Endothelial cell of umbilical vein (primary cell): ENCODE data around the gene ZNF30. TPM values are rescaled to one million over a fixed set of nuclear protein-coding genes. Genes with fewer than 3 reads are reported as not detected.

ENCODE experiments used
- BruUV-seq: library from RNA; stranded (reverse); fragments of 400-500 nt; replicated peaks from 2 replicates; lab custom pipeline; 2021; lab: Mats Ljungman, UMichigan
- CTCF ChIA-PET: fragments of 300-600, 350-600 bp; sonication (Branson Sonifier 250); formaldehyde crosslinking; loops from one replicate; lab custom pipeline; 2021; ENCODE audit warnings: antibody characterized with exemption, inconsistent platforms; lab: Charles Lee
- POLR2A ChIA-PET: fragments of 300-600, 350-600 bp; sonication (Branson Sonifier 250); formaldehyde crosslinking; loops from one replicate; lab custom pipeline; 2021; ENCODE audit warnings: antibody characterized with exemption, inconsistent platforms; lab: Charles Lee
- DNase-seq: peaks from one replicate; pipeline ENCODE4 v3.0.0-alpha.2; 2011; ENCODE audit warnings: low read depth, low spot score
- FAIRE-seq: peaks from 2 replicates; lab custom pipeline; 2011; peaks lifted over from hg19 to GRCh38; lab: Jason Lieb, UNC
- H2AFZ ChIP-seq: 2 replicates; pipeline ENCODE4 v1.6.0; 2012; ENCODE audit warnings: low read depth, low read length, control low read depth, inconsistent platforms
- H3K27ac ChIP-seq: 2 replicates; pipeline ENCODE4 v1.5.1; 2011; ENCODE audit warnings: low read depth, mild to moderate bottlenecking, control low read depth, low read length, moderate library complexity; ENCODE audit not compliant: insufficient read depth
- H3K27me3 ChIP-seq, 2 experiments: 2 replicates each; pipeline versions ENCODE4 v1.6.0 to v1.6.1; 2011; ENCODE audit warnings: low read length in 2 of 2, mixed read lengths in 1 of 2; ENCODE audit not compliant: control insufficient read depth in 2 of 2, insufficient read depth in 2 of 2
- H3K36me3 ChIP-seq, 2 experiments: 2 replicates in 1 of 2; 3 replicates in 1 of 2; pipeline ENCODE4 v1.5.1; 2011; ENCODE audit warnings: low read length in 2 of 2, mild to moderate bottlenecking in 1 of 2, moderate library complexity in 1 of 2; ENCODE audit not compliant: control insufficient read depth in 2 of 2, insufficient read depth in 2 of 2; ENCODE audit errors: extremely low read depth in 1 of 2
- H3K4me1 ChIP-seq: 3 replicates; pipeline ENCODE4 v1.5.1; 2011; ENCODE audit warnings: mild to moderate bottlenecking, low read length; ENCODE audit not compliant: control insufficient read depth, insufficient read depth; ENCODE audit errors: extremely low read depth
- H3K4me2 ChIP-seq: 2 replicates; pipeline ENCODE4 v1.6.1; 2011; ENCODE audit warnings: low read length, control low read depth, mixed read lengths; ENCODE audit not compliant: insufficient read depth
- H3K4me3 ChIP-seq, 3 experiments: fragments of 200-600 bp in 1 of 3; sonication (generic), shearing (Covaris generic) in 1 of 3; replicated peaks in 1 of 3; 2 replicates each; pipeline ENCODE4 v1.5.1; 2011 to 2016; ENCODE audit warnings: control low read depth in 3 of 3, low read length in 3 of 3, mild to moderate bottlenecking in 2 of 3, inconsistent platforms in 1 of 3, low read depth in 1 of 3, moderate library complexity in 1 of 3; ENCODE audit not compliant: insufficient read depth in 1 of 3
- H3K79me2 ChIP-seq: 2 replicates; pipeline ENCODE4 v1.6.0; 2012; ENCODE audit warnings: low read length, inconsistent platforms; ENCODE audit not compliant: control insufficient read depth, insufficient read depth
- H3K9ac ChIP-seq: replicated peaks from 2 replicates; pipeline ENCODE3; 2011; ENCODE audit warnings: low read length, control low read depth; ENCODE audit not compliant: insufficient read depth; ENCODE audit errors: extremely low read depth
- H3K9me1 ChIP-seq: replicated peaks from 3 replicates; pipeline ENCODE4 v1.6.0; 2011; ENCODE audit warnings: mild to moderate bottlenecking, low read length; ENCODE audit not compliant: control insufficient read depth, insufficient read depth; ENCODE audit errors: extremely low read depth
- H3K9me3 ChIP-seq: replicated peaks from 2 replicates; pipeline ENCODE4 v1.5.1; 2012; ENCODE audit warnings: low read length, inconsistent platforms; ENCODE audit not compliant: control insufficient read depth, insufficient read depth
- H4K20me1 ChIP-seq: replicated peaks from 2 replicates; pipeline ENCODE3; 2011; ENCODE audit warnings: mild to moderate bottlenecking, low read length; ENCODE audit not compliant: control insufficient read depth, insufficient read depth; ENCODE audit errors: extremely low read depth
- FOS ChIP-seq: IDR thresholded peaks from 2 replicates; pipeline ENCODE4 v1.6.1; 2011; ENCODE audit warnings: mild to moderate bottlenecking, low read length, moderate library complexity, borderline replicate concordance; ENCODE audit not compliant: insufficient read depth
- GATA2 ChIP-seq: IDR thresholded peaks from 2 replicates; pipeline ENCODE4 v1.7.0; 2011; ENCODE audit warnings: low read depth, mild to moderate bottlenecking, moderate library complexity, mixed read lengths, low read length; ENCODE audit not compliant: insufficient read length, insufficient read depth
- JUN ChIP-seq: IDR thresholded peaks from 2 replicates; pipeline ENCODE4 v1.6.1; 2011; ENCODE audit warnings: borderline replicate concordance, low read depth; ENCODE audit not compliant: insufficient read length, insufficient read depth
- MAX ChIP-seq: IDR thresholded peaks from 2 replicates; pipeline ENCODE4 v1.6.1; 2011; ENCODE audit not compliant: insufficient read depth, insufficient read length
- MYC ChIP-seq: IDR thresholded peaks from one replicate; pipeline ENCODE4 v1.6.1; 2011; ENCODE audit warnings: mild to moderate bottlenecking, low read depth, low read length
- dilution Hi-C: fragments of 300-500 bp; cut with MboI; formaldehyde crosslinking; loops from one replicate; pipeline ENCODE4 v1.15.0; 2019; ENCODE audit warnings: low sequenced_read_pairs; ENCODE audit not compliant: extremely low pct_ligation_motif_present
- intact Hi-C: fragments of 100-400 bp; cut with micrococcal nuclease; formaldehyde crosslinking; loops from one replicate; pipeline ENCODE4 v1.10.0; 2022
- polyA plus RNA-seq, 4 experiments: library from polyadenylated mRNA; depleted of rRNA in 3 of 4; stranded (reverse) in 3 of 4; unstranded in 1 of 4; fragments of >200 nt; gene quantifications; 2 replicates each; pipeline versions ENCODE4 v1.2.1 to v1.2.3, GENCODE V29; 2011 to 2012; ENCODE audit warnings: missing spikeins in 1 of 4
- total RNA-seq: library from RNA; stranded (reverse); gene quantifications from 2 replicates; pipeline ENCODE4 v1.2.3, GENCODE V29; 2021

ZNF30 gene
- total and polyA plus RNA-seq, 2 donors (not counting 3 experiments of a cell fraction or from before 2014, with no cell fraction given) = 1.3 to 4.7 TPM

GRCh38 chr19:34888091-34888490 is 38.6 kb upstream of the ZNF30 start:
- TF ChIP-seq MYC (no peak), JUN (no peak), FOS (no peak), GATA2 (no peak)

GRCh38 chr19:34900245-34900644 is 26.5 kb upstream of the ZNF30 start:
- DNase-seq (no peak), FAIRE-seq (no peak)
- BruUV-seq = no TSS peak
- Histone ChIP-seq H3K9me1 (no peaks in the 10 kb centered on the region), H3K36me3 (no peaks in the 10 kb centered on the region), H3K4me1 (no peaks in the 10 kb centered on the region), H2AFZ (no peak overlapping the region), H3K4me3 (no peak overlapping the region), H3K9me3 (no peaks in the 10 kb centered on the region), H3K4me2 (no peak overlapping the region), H3K27me3 (peaks cover 14 to 21% of the 10 kb centered on the region in 2 experiments), H4K20me1 (no peaks in the 10 kb centered on the region), H3K9ac (no peak overlapping the region), H3K79me2 (no peaks in the 10 kb centered on the region), H3K27ac (no peak overlapping the region)
- no peak for TF ChIP-seq GATA2
- no peak for TF ChIP-seq JUN
- TF ChIP-seq MYC = no peak
- TF ChIP-seq MAX = no peak
- TF ChIP-seq FOS = no peak
- intact Hi-C loops (no loop called here), dilution Hi-C loops (no loop called here)
- ChIA-PET CTCF (no interaction called here), POLR2A (no interaction called here)

More at GRCh38 chr19:34888091-34888490, 38.6 kb upstream of the ZNF30 start:
- H3K9me3 ChIP-seq = no peaks in the 10 kb centered on the region
- no peaks in the 10 kb centered on the region for H3K9me1 ChIP-seq
- dilution Hi-C loops (no loop called here), intact Hi-C loops (no loop called here)
- H3K27ac ChIP-seq = no peak overlapping the region
- ChIA-PET CTCF (no interaction called here), POLR2A (no interaction called here)
- no peaks in the 10 kb centered on the region for H4K20me1 ChIP-seq
- H3K79me2 ChIP-seq = no peaks in the 10 kb centered on the region
- no peak overlapping the region for H3K4me2 ChIP-seq
- H3K27me3 ChIP-seq = no peaks in the 10 kb centered on the region
- no TSS peak for BruUV-seq
- H3K4me1 ChIP-seq = no peaks in the 10 kb centered on the region
- FAIRE-seq = no peak
- no peak overlapping the region for H2AFZ ChIP-seq
- H3K4me3 ChIP-seq = no peak overlapping the region
- no peak overlapping the region for H3K9ac ChIP-seq
- H3K36me3 ChIP-seq = no peaks in the 10 kb centered on the region
- no peak for DNase-seq
